NCI-H1930 (cell line): ENCODE data around the gene ZDHHC20.

Experiments used
- DNase-seq, 2 experiments: peaks; one replicate each; lab custom pipeline; 2025; lab: John Stamatoyannopoulos, UW

The ZDHHC20 gene

GRCh38 chr13:21324803-21325202, 134.3 kb downstream of the ZDHHC20 start:
- no peak for DNase-seq

GRCh38 chr13:21322988-21323387, 136.1 kb downstream of the ZDHHC20 start:
- no peak for DNase-seq
